Measurements from ENCODE around the gene ELOVL5.

- TF ChIP-seq CTCF (IDR thresholded peaks at IDR 0.05; ENCODE audit: low read depth, low read length) = no peak
- no peak for TF ChIP-seq EZH2phosphoT487 (IDR thresholded peaks at IDR 0.05; ENCODE audit: low read depth)
Measured at GRCh38 chr6:53266553-53267090, 82.1 kb downstream of the ELOVL5 start.

Data from OCI-LY3 (cell line).